ENCODE data around the gene NECTIN1.

The NECTIN1 gene

GRCh38 chr11:119590651-119591351, 138.2 kb downstream of the NECTIN1 start:
- DNase-seq (ENCODE audit: low read depth in 2 of 2) = no peak

DNA sequence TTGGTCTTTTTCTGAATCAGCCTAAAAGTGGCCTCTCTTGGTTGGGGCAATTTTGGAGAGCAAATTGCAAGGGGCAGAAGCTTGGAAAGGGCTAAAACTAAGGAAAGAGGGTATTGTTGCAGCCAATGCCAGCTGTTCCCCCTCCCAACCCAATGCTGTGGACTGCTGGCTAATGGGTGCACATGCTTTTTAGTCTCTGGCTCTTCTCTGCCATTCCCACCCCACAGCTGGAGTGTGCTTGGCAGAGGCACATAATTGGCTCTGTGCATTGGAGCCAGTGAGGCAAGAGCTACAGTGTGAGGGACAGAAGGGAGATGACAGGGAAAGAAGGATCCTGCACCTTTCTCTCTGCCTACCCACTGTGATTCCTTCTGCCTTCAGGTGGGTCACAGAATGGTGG, 140.0 kb downstream of the NECTIN1 start:
- DNase-seq (ENCODE audit: low read depth in 2 of 2) = no peak

Data from activated CD8-positive, alpha-beta memory T cell treated with anti-CD3 and anti-CD28 coated beads for 4 hours (primary cell).